Stomach (tissue), 4 donors: ENCODE data around the gene ZNF19.

ENCODE experiments used
- POLR2A ChIP-seq, 4 donors: fragments of 450-650 bp; IDR thresholded peaks; one replicate each; pipeline ENCODE4 v1.6.1; 2016; ENCODE audit warnings: antibody characterized with exemption in 4 of 4, control low read depth in 2 of 4, mild to moderate bottlenecking in 1 of 4, moderate library complexity in 1 of 4
- POLR2AphosphoS5 ChIP-seq, 3 donors: sonication (generic); formaldehyde crosslinking; IDR thresholded peaks; one replicate each; pipeline ENCODE4 v1.6.1; 2016; ENCODE audit warnings: antibody characterized with exemption in 3 of 3
- TF ChIP-seq, protein P1 (sequence below), 7 experiments: fragments of 450-650 bp in 4 of 7; fragments of 200-600 bp in 3 of 7; sonication (generic) in 3 of 7; IDR thresholded peaks; one replicate each; pipeline ENCODE4 v1.5.1; 2016 to 2019; ENCODE audit warnings: antibody characterized with exemption in 7 of 7, control low read depth in 2 of 7, mild to moderate bottlenecking in 1 of 7

DNA sequence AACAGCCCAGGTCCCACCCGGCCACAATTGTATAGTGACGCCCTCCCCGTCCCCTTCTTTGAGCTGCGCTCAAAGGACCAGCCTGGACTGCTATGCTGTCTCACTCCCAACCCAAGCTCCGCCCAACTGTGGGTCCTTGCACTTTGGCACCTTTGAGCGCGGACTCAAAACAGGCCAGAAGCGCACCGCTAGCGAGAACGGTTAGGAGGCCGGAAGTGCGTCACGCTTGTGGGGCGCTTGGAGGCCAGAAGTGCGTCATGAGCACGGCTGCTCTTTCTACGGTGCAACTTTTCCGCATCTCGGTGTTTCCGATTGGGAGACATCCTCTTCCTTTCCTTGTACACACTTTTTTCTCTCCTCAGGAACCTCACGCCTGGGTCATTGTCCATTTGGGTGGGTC, at the start of gene ZNF19:
- no peak for TF ChIP-seq POLR2A (IDR thresholded peaks at IDR 0.05)
- TF ChIP-seq, protein P1, sequence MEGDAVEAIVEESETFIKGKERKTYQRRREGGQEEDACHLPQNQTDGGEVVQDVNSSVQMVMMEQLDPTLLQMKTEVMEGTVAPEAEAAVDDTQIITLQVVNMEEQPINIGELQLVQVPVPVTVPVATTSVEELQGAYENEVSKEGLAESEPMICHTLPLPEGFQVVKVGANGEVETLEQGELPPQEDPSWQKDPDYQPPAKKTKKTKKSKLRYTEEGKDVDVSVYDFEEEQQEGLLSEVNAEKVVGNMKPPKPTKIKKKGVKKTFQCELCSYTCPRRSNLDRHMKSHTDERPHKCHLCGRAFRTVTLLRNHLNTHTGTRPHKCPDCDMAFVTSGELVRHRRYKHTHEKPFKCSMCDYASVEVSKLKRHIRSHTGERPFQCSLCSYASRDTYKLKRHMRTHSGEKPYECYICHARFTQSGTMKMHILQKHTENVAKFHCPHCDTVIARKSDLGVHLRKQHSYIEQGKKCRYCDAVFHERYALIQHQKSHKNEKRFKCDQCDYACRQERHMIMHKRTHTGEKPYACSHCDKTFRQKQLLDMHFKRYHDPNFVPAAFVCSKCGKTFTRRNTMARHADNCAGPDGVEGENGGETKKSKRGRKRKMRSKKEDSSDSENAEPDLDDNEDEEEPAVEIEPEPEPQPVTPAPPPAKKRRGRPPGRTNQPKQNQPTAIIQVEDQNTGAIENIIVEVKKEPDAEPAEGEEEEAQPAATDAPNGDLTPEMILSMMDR (IDR thresholded peaks at IDR 0.05) = no peak
- TF ChIP-seq POLR2AphosphoS5 (IDR thresholded peaks at IDR 0.05) = no peak
